HepG2 (cell line): Measurements from ENCODE around the gene CACNA2D3. TPM values are rescaled to one million over a fixed set of nuclear protein-coding genes. Genes with fewer than 3 reads are reported as not detected.

ENCODE experiments used
- ATAC-seq: fragments of 200-7000 bp; cut with Tn5 transposase; 3 replicates; pipeline ENCODE4 v1.9.1; 2020; ENCODE audit warnings: mild to moderate bottlenecking, moderate library complexity
- BruUV-seq: library from RNA; stranded (reverse); fragments of 400-500 nt; replicated peaks from 2 replicates; lab custom pipeline; 2021; lab: Mats Ljungman, UMichigan
- CTCF ChIA-PET: fragments of 300-600 bp; formaldehyde crosslinking; extraction: SDS; loops from one replicate; lab custom pipeline; 2021; ENCODE audit warnings: low total read pairs, inconsistent platforms, low intra/inter-chr PET ratio; lab: Yijun Ruan, JAX
- POLR2A ChIA-PET: fragments of 350-600 bp; sonication (Branson Sonifier 250); formaldehyde crosslinking; loops from one replicate; lab custom pipeline; 2020; ENCODE audit warnings: antibody characterized with exemption, inconsistent platforms; lab: Yijun Ruan, JAX
- DNase-seq: peaks from one replicate; pipeline ENCODE4 v3.0.0-alpha.2; 2015; ENCODE audit warnings: low spot score
- FAIRE-seq: peaks from 3 replicates; lab custom pipeline; 2011; peaks lifted over from hg19 to GRCh38; lab: Jason Lieb, UNC
- H2AFZ ChIP-seq: one replicate; pipeline ENCODE4 v1.6.1; 2011; ENCODE audit warnings: low read length, inconsistent platforms
- H3K27ac ChIP-seq: fragments of 300-600 bp; 3 replicates; pipeline ENCODE4 v1.8.0; 2011; ENCODE audit warnings: mixed run types, mild to moderate bottlenecking, mixed read lengths, low read length, inconsistent platforms; ENCODE audit not compliant: insufficient read depth; ENCODE audit errors: extremely low read length
- H3K27me3 ChIP-seq, 2 experiments: fragments of 200-600 bp in 1 of 2; 2 replicates in 1 of 2; 3 replicates in 1 of 2; pipeline versions ENCODE4 v1.6.0 to v1.8.0; 2011; ENCODE audit warnings: low read length in 2 of 2, mild to moderate bottlenecking in 2 of 2, moderate library complexity in 2 of 2, inconsistent platforms in 1 of 2; ENCODE audit not compliant: insufficient read depth in 2 of 2, control insufficient read depth in 1 of 2
- H3K36me3 ChIP-seq, 2 experiments: fragments of 200-600 bp in 1 of 2; replicated peaks in 1 of 2; 2 replicates in 1 of 2; 3 replicates in 1 of 2; pipeline versions ENCODE4 v1.5.1 to v1.8.0; 2011; ENCODE audit warnings: low read length in 2 of 2, inconsistent platforms in 1 of 2; ENCODE audit not compliant: insufficient read depth in 2 of 2, control insufficient read depth in 1 of 2
- H3K4me1 ChIP-seq: 2 replicates; pipeline ENCODE4 v1.5.1; 2012; ENCODE audit warnings: low read length, inconsistent platforms; ENCODE audit not compliant: insufficient read depth
- H3K4me2 ChIP-seq: 2 replicates; pipeline ENCODE4 v1.6.0; 2011; ENCODE audit warnings: low read depth, low read length, inconsistent platforms
- H3K4me3 ChIP-seq, 3 experiments: fragments of 200-600 bp in 1 of 3; sonication (generic), shearing (Covaris generic) in 1 of 3; replicated peaks in 1 of 3; 2 replicates each; pipeline ENCODE4 v1.5.1; 2011 to 2016; ENCODE audit warnings: low read length in 3 of 3, inconsistent platforms in 2 of 3, low read depth in 2 of 3, mild to moderate bottlenecking in 2 of 3, control low read depth in 1 of 3, mixed read lengths in 1 of 3; ENCODE audit not compliant: insufficient read depth in 1 of 3
- H3K79me2 ChIP-seq: one replicate; pipeline ENCODE4 v1.6.1; 2011; ENCODE audit warnings: low read length, inconsistent platforms; ENCODE audit not compliant: insufficient read depth
- H3K9ac ChIP-seq: 2 replicates; pipeline ENCODE4 v1.6.0; 2011; ENCODE audit warnings: mild to moderate bottlenecking, low read depth, low read length, inconsistent platforms; ENCODE audit not compliant: insufficient read depth
- H3K9me3 ChIP-seq: 2 replicates; pipeline ENCODE4 v1.5.1; 2012; ENCODE audit warnings: mild to moderate bottlenecking, low read length
- H4K20me1 ChIP-seq: 2 replicates; pipeline ENCODE4 v1.6.0; 2011; ENCODE audit warnings: inconsistent platforms, mild to moderate bottlenecking, low read length, moderate library complexity; ENCODE audit not compliant: insufficient read depth
- ASH2L ChIP-seq: fragments of 300-600, 200-600 bp; sonication (generic); IDR thresholded peaks from 2 replicates; pipeline ENCODE4 v1.7.0; 2017; ENCODE audit warnings: low read depth, mild to moderate bottlenecking, moderate library complexity, mixed read lengths, low read length; ENCODE audit not compliant: insufficient read length
- SMARCE1 ChIP-seq: fragments of 450-650 bp; IDR thresholded peaks from 2 replicates; pipeline ENCODE4 v1.6.1; 2017; ENCODE audit warnings: borderline replicate concordance
- ZNF557 ChIP-seq: sonication (generic); formaldehyde crosslinking; IDR thresholded peaks from 2 replicates; pipeline ENCODE4 v1.4.0; 2020; ENCODE audit warnings: missing genetic modification reagents
- ZNF567 ChIP-seq: sonication (generic); formaldehyde crosslinking; IDR thresholded peaks from 2 replicates; pipeline ENCODE4 v1.8.1; 2023; ENCODE audit warnings: mild to moderate bottlenecking, missing genetic modification reagents, borderline replicate concordance
- WGBS: methylation state at CpG from one replicate; pipeline ENCODE4 v1.1.6; 2017; ENCODE audit warnings: low lambda C conversion rate; 5-methylcytosine and 5-hydroxymethylcytosine counted together
- in situ Hi-C: cut with HindIII; loops from 2 replicates; pipeline ENCODE4 v1.10.0; 2017; ENCODE audit warnings: low pct_unique_long_range_greater_than_20kb; ENCODE audit not compliant: extremely low pct_ligation_motif_present
- intact Hi-C: fragments of 100-400 bp; cut with micrococcal nuclease; formaldehyde crosslinking; loops from one replicate; pipeline ENCODE4 v1.10.0; 2022; ENCODE audit not compliant: unreplicated experiment
- polyA plus RNA-seq, 8 experiments: library from polyadenylated mRNA; depleted of rRNA in 3 of 8; stranded (reverse) in 7 of 8; unstranded in 1 of 8; fragments of >200 nt; fragmentation: Illumina TruSeq in 4 of 8; extraction: Trizol in 4 of 8; gene quantifications; 2 replicates each; pipeline versions ENCODE4 v1.2.1 to v1.2.3, GENCODE V29; 2011 to 2016; ENCODE audit warnings: low read depth in 4 of 8, missing spikeins in 1 of 8, mixed read lengths in 1 of 8; ENCODE audit not compliant: insufficient read depth in 1 of 8
- total RNA-seq, 5 experiments: library from RNA; depleted of rRNA; stranded (reverse); fragments of >200 nt; fragmentation: Illumina TruSeq; extraction: Trizol; gene quantifications; 2 replicates each; pipeline ENCODE4 v1.2.3, GENCODE V29; 2016; ENCODE audit warnings: low read depth in 1 of 5
- TF ChIP-seq, protein P1 (sequence below): sonication (generic); formaldehyde crosslinking; IDR thresholded peaks from 2 replicates; pipeline ENCODE4 v1.4.0; 2020; ENCODE audit warnings: missing genetic modification reagents

Gene CACNA2D3
- total and polyA plus RNA-seq, 2 of the 13 experiments (the other 11 are each of a cell fraction or from before 2014, with no cell fraction given) = not detected

DNA sequence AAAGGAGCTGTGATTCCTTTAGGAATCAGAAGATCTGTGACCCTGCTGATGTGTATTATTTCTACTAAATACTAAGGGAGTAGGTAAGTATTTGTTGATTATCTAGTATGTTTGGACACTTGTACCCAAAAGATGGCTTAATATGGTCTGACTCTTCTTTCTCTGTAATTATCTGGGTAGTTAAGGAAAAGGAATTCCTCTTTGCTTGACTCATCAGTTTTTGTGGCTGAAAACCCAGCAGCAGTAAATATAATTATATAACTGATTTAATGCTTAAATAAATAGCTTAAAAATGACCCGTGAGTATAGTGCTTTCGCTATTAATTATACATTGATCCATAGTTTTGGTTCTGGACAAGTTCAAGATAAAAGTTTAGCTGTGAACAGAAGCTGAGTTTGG lies 649.7 kb downstream of the CACNA2D3 start:
- H3K27me3 ChIP-seq = peaks cover 1 to 3% of the 10 kb centered on the region in 2 experiments; a peak in 2 of 5 replicates
- POLR2A ChIA-PET = no interaction called here
- ATAC-seq (no peak), FAIRE-seq (no peak)
- H3K4me2 ChIP-seq = no peak overlapping the region
- H3K4me3 ChIP-seq = no peak overlapping the region
- WGBS = 2% methylated on average over 2 of the region's 2 CpGs
- no peaks in the 10 kb centered on the region for H3K79me2 ChIP-seq
- no peaks in the 10 kb centered on the region for H3K4me1 ChIP-seq
- H3K27ac ChIP-seq = no peak overlapping the region
- no peak overlapping the region for H3K9ac ChIP-seq
- intact Hi-C loops = no loop called here
- TF ChIP-seq ZNF567 (CRISPR knock-in tag) = no peak
- no peak for TF ChIP-seq ASH2L
- no peak for TF ChIP-seq ZNF557 (CRISPR knock-in tag)
- TF ChIP-seq, protein P1, sequence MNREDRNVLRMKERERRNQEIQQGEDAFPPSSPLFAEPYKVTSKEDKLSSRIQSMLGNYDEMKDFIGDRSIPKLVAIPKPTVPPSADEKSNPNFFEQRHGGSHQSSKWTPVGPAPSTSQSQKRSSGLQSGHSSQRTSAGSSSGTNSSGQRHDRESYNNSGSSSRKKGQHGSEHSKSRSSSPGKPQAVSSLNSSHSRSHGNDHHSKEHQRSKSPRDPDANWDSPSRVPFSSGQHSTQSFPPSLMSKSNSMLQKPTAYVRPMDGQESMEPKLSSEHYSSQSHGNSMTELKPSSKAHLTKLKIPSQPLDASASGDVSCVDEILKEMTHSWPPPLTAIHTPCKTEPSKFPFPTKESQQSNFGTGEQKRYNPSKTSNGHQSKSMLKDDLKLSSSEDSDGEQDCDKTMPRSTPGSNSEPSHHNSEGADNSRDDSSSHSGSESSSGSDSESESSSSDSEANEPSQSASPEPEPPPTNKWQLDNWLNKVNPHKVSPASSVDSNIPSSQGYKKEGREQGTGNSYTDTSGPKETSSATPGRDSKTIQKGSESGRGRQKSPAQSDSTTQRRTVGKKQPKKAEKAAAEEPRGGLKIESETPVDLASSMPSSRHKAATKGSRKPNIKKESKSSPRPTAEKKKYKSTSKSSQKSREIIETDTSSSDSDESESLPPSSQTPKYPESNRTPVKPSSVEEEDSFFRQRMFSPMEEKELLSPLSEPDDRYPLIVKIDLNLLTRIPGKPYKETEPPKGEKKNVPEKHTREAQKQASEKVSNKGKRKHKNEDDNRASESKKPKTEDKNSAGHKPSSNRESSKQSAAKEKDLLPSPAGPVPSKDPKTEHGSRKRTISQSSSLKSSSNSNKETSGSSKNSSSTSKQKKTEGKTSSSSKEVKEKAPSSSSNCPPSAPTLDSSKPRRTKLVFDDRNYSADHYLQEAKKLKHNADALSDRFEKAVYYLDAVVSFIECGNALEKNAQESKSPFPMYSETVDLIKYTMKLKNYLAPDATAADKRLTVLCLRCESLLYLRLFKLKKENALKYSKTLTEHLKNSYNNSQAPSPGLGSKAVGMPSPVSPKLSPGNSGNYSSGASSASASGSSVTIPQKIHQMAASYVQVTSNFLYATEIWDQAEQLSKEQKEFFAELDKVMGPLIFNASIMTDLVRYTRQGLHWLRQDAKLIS (CRISPR knock-in tag) = no peak
- no peak for TF ChIP-seq SMARCE1
- TF ChIP-seq, all 625 proteins: peak for 0
- Histone ChIP-seq H2AFZ (no peak overlapping the region), H3K36me3 (no peaks in the 10 kb centered on the region), H4K20me1 (no peaks in the 10 kb centered on the region), H3K9me3 (no peaks in the 10 kb centered on the region)
- CTCF ChIA-PET = no interaction called here
- DNase-seq = no peak
- in situ Hi-C loops = no loop called here
- BruUV-seq = no TSS peak
